GM12874 (cell line): ENCODE results near the gene HTR7.

ENCODE experiments used
- TF ChIP-seq, protein P1 (sequence below): IDR thresholded peaks from 2 replicates; pipeline ENCODE4 v1.5.1; 2011; ENCODE audit warnings: low read depth, mild to moderate bottlenecking, control low read depth, low read length, moderate library complexity; ENCODE audit not compliant: insufficient read depth

Gene HTR7

DNA sequence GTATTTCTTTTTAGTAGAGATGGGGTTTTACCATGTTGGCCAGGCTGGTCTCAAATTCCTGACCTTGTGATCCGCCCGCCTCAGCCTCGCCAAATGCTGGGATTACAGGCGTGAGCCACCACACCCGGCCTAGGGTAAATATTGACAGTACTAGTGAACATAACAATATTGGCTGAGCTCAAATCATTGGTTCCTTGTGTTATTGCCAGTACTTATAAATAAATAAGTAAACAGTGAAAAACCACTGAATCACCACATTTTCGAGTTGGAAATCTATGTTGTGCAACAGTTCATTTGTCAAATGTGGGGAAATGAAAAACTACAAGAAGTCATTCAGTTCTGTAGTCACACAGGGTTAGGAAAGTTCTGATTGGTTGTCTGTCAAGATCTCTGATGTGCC is 29.7 kb upstream of the HTR7 start:
- TF ChIP-seq, protein P1, sequence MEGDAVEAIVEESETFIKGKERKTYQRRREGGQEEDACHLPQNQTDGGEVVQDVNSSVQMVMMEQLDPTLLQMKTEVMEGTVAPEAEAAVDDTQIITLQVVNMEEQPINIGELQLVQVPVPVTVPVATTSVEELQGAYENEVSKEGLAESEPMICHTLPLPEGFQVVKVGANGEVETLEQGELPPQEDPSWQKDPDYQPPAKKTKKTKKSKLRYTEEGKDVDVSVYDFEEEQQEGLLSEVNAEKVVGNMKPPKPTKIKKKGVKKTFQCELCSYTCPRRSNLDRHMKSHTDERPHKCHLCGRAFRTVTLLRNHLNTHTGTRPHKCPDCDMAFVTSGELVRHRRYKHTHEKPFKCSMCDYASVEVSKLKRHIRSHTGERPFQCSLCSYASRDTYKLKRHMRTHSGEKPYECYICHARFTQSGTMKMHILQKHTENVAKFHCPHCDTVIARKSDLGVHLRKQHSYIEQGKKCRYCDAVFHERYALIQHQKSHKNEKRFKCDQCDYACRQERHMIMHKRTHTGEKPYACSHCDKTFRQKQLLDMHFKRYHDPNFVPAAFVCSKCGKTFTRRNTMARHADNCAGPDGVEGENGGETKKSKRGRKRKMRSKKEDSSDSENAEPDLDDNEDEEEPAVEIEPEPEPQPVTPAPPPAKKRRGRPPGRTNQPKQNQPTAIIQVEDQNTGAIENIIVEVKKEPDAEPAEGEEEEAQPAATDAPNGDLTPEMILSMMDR = no peak

DNA sequence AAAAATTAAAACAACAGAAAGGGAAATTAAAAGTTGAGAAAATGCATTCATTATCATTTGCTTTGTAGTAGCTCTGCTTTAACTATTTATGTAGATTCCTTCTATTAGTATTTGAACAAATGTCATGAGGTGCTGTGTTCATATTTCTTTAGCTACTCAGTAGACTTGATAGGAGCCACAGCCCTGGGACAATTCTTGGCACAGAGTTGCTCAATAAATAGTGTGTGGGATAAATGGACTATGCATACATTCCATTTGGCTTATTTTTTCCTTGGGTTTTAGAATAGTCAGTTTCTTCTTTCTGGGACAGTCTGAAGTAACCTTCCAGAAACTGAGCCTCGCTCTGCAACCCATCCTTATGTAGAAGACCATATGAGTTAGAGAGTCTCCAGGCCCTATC is 27.3 kb upstream of the HTR7 start:
- TF ChIP-seq, protein P1 = no peak

DNA sequence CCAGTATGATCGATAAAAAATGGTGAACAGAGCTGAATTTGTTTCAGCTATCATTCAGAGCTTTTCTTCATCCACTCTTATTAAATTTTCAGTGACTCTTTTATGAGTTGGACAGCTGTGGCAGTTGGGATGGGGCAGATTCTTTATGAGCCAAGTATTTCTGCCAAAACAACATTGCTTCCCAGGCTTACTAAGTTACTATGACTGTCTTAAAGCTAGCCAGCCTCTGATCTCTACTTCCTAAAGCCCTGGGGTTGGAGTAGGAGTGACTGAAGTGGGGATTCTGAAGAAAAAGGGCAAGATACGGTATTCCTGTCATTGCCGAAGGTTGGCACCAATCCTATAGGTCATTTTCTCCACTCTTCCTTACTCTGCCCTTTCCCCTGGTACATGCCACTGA is 26.6 kb upstream of the HTR7 start:
- TF ChIP-seq, protein P1 = no peak

- TF ChIP-seq, protein P1 = peak; percentile 33; the same call in 1 of the 2 replicates
Measured at GRCh38 chr10:90880059-90880719, 22.4 kb upstream of the HTR7 start.

DNA sequence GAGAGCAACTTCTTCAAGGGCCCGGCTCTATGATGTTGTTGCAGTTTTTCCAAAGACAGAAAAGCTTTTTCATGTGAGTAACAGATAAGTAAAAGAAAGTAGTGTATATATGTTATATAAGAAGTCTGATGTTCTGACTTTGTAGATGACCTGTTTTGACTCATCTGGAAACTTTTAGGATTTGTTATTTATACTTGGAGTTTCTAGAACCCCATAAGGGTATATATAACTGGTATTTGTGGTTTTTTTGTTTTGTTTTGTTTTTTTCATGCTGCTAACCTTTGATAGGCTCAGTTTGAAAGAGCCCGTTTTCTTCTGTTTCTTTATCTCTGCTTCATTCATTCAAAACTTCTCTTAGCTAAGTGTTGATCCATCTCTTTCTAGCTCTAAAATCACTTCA is 21.2 kb upstream of the HTR7 start:
- TF ChIP-seq, protein P1 = no peak

DNA sequence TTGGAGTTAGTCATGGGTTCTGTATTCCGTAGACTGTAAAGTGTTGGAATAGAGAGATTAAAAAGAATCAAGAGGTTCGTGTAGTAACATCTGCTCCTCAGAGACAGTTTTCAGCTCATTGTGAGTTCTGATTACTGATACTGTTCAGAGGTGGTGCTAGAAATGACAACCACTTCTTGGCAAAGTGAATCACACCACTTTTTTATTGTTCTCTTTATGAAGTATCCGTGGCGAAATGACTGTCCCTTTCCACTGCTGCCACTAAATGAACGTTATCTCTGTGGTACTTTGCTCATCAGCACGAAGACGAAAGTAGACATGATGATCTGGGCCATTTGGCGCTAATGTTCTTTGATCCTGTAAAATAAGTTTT is 14.8 kb upstream of the HTR7 start:
- TF ChIP-seq, protein P1 = no peak

GRCh38 chr10:90871766-90872647 is 14.2 kb upstream of the HTR7 start, which contains the start of gene RPP30:
Gene RPP30, plus strand, starts transcription at chr10:90871974. Its CDS starts 13 bp downstream, at chr10:90871987.
- TF ChIP-seq, protein P1 = no peak
